ENCODE measurements around the gene IGFBP5.

DNA sequence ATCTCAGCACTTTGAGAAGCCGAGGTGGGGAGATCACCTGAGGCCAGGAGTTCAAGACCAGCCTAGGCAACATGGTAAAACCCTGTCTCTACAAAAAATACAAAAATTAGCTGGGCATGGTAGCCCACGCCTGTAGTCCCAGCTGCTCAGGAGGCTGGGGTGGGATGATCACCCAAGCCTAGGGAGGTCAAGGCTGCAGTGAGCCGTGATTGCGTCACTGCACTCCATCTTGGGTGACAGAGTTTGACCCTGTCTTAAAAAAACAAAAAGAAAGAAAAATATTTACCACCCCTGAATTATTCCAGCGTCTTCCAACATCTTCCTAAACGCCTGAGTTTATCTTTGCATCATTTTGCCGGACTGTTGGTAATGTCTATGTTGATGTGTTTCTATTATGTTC, 6.2 kb upstream of the IGFBP5 start:
- no peak for TF ChIP-seq SP2 (IDR thresholded peaks at IDR 0.05; ENCODE audit: low read length)
- TF ChIP-seq ASH2L (IDR thresholded peaks at IDR 0.05; ENCODE audit: low read length), result no peak
- TF ChIP-seq POLR2A (IDR thresholded peaks at IDR 0.05; ENCODE audit: control extremely low read depth in 1 of 2, low read depth in 2 of 2, low read length in 2 of 2), result no peak
- TF ChIP-seq, protein P1, sequence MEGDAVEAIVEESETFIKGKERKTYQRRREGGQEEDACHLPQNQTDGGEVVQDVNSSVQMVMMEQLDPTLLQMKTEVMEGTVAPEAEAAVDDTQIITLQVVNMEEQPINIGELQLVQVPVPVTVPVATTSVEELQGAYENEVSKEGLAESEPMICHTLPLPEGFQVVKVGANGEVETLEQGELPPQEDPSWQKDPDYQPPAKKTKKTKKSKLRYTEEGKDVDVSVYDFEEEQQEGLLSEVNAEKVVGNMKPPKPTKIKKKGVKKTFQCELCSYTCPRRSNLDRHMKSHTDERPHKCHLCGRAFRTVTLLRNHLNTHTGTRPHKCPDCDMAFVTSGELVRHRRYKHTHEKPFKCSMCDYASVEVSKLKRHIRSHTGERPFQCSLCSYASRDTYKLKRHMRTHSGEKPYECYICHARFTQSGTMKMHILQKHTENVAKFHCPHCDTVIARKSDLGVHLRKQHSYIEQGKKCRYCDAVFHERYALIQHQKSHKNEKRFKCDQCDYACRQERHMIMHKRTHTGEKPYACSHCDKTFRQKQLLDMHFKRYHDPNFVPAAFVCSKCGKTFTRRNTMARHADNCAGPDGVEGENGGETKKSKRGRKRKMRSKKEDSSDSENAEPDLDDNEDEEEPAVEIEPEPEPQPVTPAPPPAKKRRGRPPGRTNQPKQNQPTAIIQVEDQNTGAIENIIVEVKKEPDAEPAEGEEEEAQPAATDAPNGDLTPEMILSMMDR (IDR thresholded peaks at IDR 0.05; ENCODE audit: control extremely low read depth in 1 of 3, insufficient read depth in 1 of 3, low read depth in 1 of 3, low read length in 3 of 3), result no peak
- TF ChIP-seq EP300 (IDR thresholded peaks at IDR 0.05; ENCODE audit: borderline replicate concordance in 1 of 2, low read depth in 2 of 2, low read length in 2 of 2), result no peak
- no peak for TF ChIP-seq CHD1 (IDR thresholded peaks at IDR 0.05; ENCODE audit: low read depth, low read length)
- no peak for TF ChIP-seq CBX8 (IDR thresholded peaks at IDR 0.05; ENCODE audit: borderline replicate concordance, low read depth, low read length)
- peak; percentile 38; the same call in 1 of the 2 replicates for TF ChIP-seq CEBPB (IDR thresholded peaks at IDR 0.05; ENCODE audit: low read depth, low read length)
- TF ChIP-seq POLR2AphosphoS5 (IDR thresholded peaks at IDR 0.05; ENCODE audit: low read depth, low read length), result no peak
- no peak for TF ChIP-seq SRF (IDR thresholded peaks at IDR 0.05; ENCODE audit: low read depth, low read length)
- TF ChIP-seq SP4 (IDR thresholded peaks at IDR 0.05; ENCODE audit: low read length), result no peak
- no peak for TF ChIP-seq EZH2 (IDR thresholded peaks at IDR 0.05; ENCODE audit: low read depth, low read length, severe bottlenecking)
- TF ChIP-seq TAF1 (IDR thresholded peaks at IDR 0.05; ENCODE audit: low read depth, low read length), result no peak
- no peak for TF ChIP-seq FOSL1 (IDR thresholded peaks at IDR 0.05; ENCODE audit: insufficient read depth, low read depth, low read length)

Measured in H1 (cell line).